Measurements from ENCODE around the gene ALCAM. TPM values are rescaled to one million over a fixed set of nuclear protein-coding genes. Genes with fewer than 3 reads are reported as not detected.

The ALCAM gene
- total RNA-seq, 1 experiment from 2014 or later, result 36.8 TPM

GRCh38 chr3:105511031-105511430 is 144.3 kb downstream of the ALCAM start:
- no peak for DNase-seq (ENCODE audit: low spot score)
- Histone ChIP-seq H3K27ac (ENCODE audit: low read depth, low read length, poor library complexity, severe bottlenecking) (no peak overlapping the region), H3K9me3 (ENCODE audit: low read depth, low read length, poor library complexity, severe bottlenecking) (no peaks in the 10 kb centered on the region), H3K27me3 (replicated peaks; ENCODE audit: insufficient read depth, low read depth, low read length, poor library complexity) (no peaks in the 10 kb centered on the region), H3K4me1 (ENCODE audit: insufficient read depth, low read length, poor library complexity, severe bottlenecking) (no peaks in the 10 kb centered on the region), H3K4me3 (ENCODE audit: low read depth, low read length, poor library complexity, severe bottlenecking) (no peak overlapping the region), H3K36me3 (ENCODE audit: insufficient read depth, low read length, poor library complexity, severe bottlenecking) (no peaks in the 10 kb centered on the region)
- BruUV-seq (replicated peaks), result no TSS peak
- no peak for TF ChIP-seq CTCF (conservative IDR thresholded peaks at IDR 0.05; ENCODE audit: low read depth, low read length)
- TF ChIP-seq EZH2 (IDR thresholded peaks at IDR 0.05; ENCODE audit: borderline replicate concordance, low read depth, low read length, poor library complexity, severe bottlenecking), result no peak
- intact Hi-C loops (cut with micrococcal nuclease; ENCODE audit: unreplicated experiment), result loop anchor here (10.0 kb wide), 1 partner anchor 906 kb away; no protein-coding TSS in a partner anchor
- CTCF ChIA-PET, result no interaction called here
- POLR2A ChIA-PET (ENCODE audit: low non-redundant PET), result no interaction called here

- no peak overlapping the region for H3K27ac ChIP-seq (ENCODE audit: low read depth, low read length, poor library complexity, severe bottlenecking)
- no TSS peak for BruUV-seq (replicated peaks)
- H3K36me3 ChIP-seq (ENCODE audit: insufficient read depth, low read length, poor library complexity, severe bottlenecking), result no peaks in the 10 kb centered on the region
- intact Hi-C loops (cut with micrococcal nuclease; ENCODE audit: unreplicated experiment), result loop anchor here (10.0 kb wide), 1 partner anchor 907 kb away; no protein-coding TSS in a partner anchor
- H3K27me3 ChIP-seq (replicated peaks; ENCODE audit: insufficient read depth, low read depth, low read length, poor library complexity), result no peaks in the 10 kb centered on the region
- H3K9me3 ChIP-seq (ENCODE audit: low read depth, low read length, poor library complexity, severe bottlenecking), result no peaks in the 10 kb centered on the region
- no peaks in the 10 kb centered on the region for H3K4me1 ChIP-seq (ENCODE audit: insufficient read depth, low read length, poor library complexity, severe bottlenecking)
- DNase-seq (ENCODE audit: low spot score), result no peak
- TF ChIP-seq CTCF (conservative IDR thresholded peaks at IDR 0.05; ENCODE audit: low read depth, low read length) (no peak), EZH2 (IDR thresholded peaks at IDR 0.05; ENCODE audit: borderline replicate concordance, low read depth, low read length, poor library complexity, severe bottlenecking) (no peak)
- no peak overlapping the region for H3K4me3 ChIP-seq (ENCODE audit: low read depth, low read length, poor library complexity, severe bottlenecking)
- ChIA-PET POLR2A (ENCODE audit: low non-redundant PET) (no interaction called here), CTCF (no interaction called here)
Measured at GRCh38 chr3:105512061-105512460, 145.4 kb downstream of the ALCAM start.

- H3K4me3 ChIP-seq (ENCODE audit: low read depth, low read length, poor library complexity, severe bottlenecking), result no peak overlapping the region
- H3K9me3 ChIP-seq (ENCODE audit: low read depth, low read length, poor library complexity, severe bottlenecking), result no peaks in the 10 kb centered on the region
- TF ChIP-seq CTCF (conservative IDR thresholded peaks at IDR 0.05; ENCODE audit: low read depth, low read length), result no peak
- TF ChIP-seq EZH2 (IDR thresholded peaks at IDR 0.05; ENCODE audit: borderline replicate concordance, low read depth, low read length, poor library complexity, severe bottlenecking), result no peak
- no peak overlapping the region for H3K27ac ChIP-seq (ENCODE audit: low read depth, low read length, poor library complexity, severe bottlenecking)
- DNase-seq (ENCODE audit: low spot score), result no peak
- POLR2A ChIA-PET (ENCODE audit: low non-redundant PET), result no interaction called here
- no TSS peak for BruUV-seq (replicated peaks)
- H3K36me3 ChIP-seq (ENCODE audit: insufficient read depth, low read length, poor library complexity, severe bottlenecking), result no peaks in the 10 kb centered on the region
- intact Hi-C loops (cut with micrococcal nuclease; ENCODE audit: unreplicated experiment), result loop anchor here (10.0 kb wide), 1 partner anchor 908 kb away; no protein-coding TSS in a partner anchor
- no peaks in the 10 kb centered on the region for H3K27me3 ChIP-seq (replicated peaks; ENCODE audit: insufficient read depth, low read depth, low read length, poor library complexity)
- CTCF ChIA-PET, result no interaction called here
- H3K4me1 ChIP-seq (ENCODE audit: insufficient read depth, low read length, poor library complexity, severe bottlenecking), result no peaks in the 10 kb centered on the region
Measured at GRCh38 chr3:105513042-105513441, 146.3 kb downstream of the ALCAM start.
